GM10847 (cell line): ENCODE results near the gene TYROBP.

Source experiments
- POLR2A ChIP-seq: IDR thresholded peaks from 2 replicates; pipeline ENCODE4 v1.6.1; 2011; ENCODE audit not compliant: insufficient read length; ENCODE audit errors: extremely low read depth

The TYROBP gene

GRCh38 chr19:35870798-35871197 is 37.3 kb downstream of the TYROBP start:
- TF ChIP-seq POLR2A, result no peak

- TF ChIP-seq POLR2A, result no peak
These were observed 38.6 kb downstream of the TYROBP start for GRCh38 chr19:35869327-35870123.

- no peak for TF ChIP-seq POLR2A
These were observed 39.2 kb downstream of the TYROBP start for GRCh38 chr19:35868823-35869326.

GRCh38 chr19:35868172-35868822 is 39.8 kb downstream of the TYROBP start, which contains the start of gene APLP1:
APLP1 (plus strand) TSS chr19:35868574; CDS start chr19:35868637, 63 bp downstream.
- no peak for TF ChIP-seq POLR2A

- no peak for TF ChIP-seq POLR2A
These were observed 45.1 kb downstream of the TYROBP start for GRCh38 chr19:35863018-35863417.

- no peak for TF ChIP-seq POLR2A
These were observed 45.6 kb downstream of the TYROBP start for GRCh38 chr19:35862528-35862927.

- TF ChIP-seq POLR2A, result no peak
These were observed 46.4 kb downstream of the TYROBP start for GRCh38 chr19:35861640-35862160.

DNA sequence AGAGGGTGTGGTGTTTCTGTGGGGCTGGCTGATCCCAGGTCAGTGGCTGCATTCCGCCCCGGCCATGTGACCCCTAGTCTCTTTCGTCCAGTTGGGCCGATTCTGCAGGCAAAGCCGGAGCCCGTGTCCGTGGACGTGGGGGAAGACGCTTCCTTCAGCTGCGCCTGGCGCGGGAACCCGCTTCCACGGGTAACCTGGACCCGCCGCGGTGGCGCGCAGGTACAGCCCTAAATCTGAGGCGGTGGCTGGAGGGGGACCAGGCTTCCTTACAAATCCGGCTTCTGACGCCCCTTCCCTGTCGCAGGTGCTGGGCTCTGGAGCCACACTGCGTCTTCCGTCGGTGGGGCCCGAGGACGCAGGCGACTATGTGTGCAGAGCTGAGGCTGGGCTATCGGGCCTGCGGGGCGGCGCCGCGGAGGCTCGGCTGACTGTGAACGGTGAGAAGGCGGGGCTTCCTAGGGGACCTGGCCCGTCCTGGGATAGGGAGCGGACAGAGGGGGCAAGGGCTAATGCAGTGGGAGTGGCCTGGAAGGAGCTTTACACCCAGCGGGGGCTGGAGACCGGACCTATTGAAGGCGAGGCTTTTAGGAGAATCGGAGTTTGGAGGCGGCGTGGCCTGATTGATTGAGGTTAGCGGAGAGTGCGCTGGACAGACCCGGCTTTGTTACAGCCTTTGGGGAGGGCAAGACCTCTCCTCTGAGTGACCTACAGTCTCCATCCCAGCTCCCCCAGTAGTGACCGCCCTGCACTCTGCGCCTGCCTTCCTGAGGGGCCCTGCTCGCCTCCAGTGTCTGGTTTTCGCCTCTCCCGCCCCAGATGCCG is 47.1 kb downstream of the TYROBP start:
- TF ChIP-seq POLR2A, result no peak

DNA sequence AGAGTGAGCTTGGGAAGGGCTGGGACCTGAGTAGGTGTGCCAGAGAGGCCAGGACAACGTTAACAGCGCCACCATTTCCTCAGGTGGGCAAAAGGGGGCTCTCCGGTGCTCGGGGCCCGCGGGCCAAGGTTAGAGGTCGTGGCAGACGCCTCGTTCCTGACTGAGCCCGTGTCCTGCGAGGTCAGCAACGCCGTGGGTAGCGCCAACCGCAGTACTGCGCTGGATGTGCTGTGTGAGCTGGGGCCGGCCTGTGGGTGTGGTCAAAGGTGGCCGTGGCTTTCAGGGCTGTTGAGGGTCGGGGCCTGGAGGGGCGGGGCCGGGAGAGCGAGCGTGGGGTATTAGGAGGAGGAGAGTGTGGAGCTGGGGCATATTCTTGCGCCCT is 47.7 kb downstream of the TYROBP start:
- no peak for TF ChIP-seq POLR2A

DNA sequence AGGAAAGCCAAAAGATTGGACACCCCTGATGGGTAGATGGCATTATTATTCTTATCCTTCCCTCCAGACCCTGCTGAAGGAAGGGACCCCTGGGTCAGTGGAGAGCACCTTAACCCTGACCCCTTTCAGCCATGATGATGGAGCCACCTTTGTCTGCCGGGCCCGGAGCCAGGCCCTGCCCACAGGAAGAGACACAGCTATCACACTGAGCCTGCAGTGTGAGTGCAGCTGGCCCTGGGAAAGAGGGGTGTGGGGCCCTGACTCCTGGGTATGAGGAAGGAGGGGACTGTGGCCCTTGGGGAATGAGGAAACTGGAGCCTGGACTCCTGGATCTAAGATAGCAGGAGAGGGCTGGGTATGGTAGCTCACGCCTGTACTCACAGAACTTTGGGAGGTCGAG is 48.7 kb downstream of the TYROBP start:
- TF ChIP-seq POLR2A, result no peak

GRCh38 chr19:35858311-35858710 is 49.8 kb downstream of the TYROBP start:
- no peak for TF ChIP-seq POLR2A

- no peak for TF ChIP-seq POLR2A
These were observed 51.4 kb downstream of the TYROBP start, which contains the start of gene KIRREL2 for GRCh38 chr19:35856546-35857149. KIRREL2 (plus strand) TSS chr19:35856911; CDS start chr19:35857120, 209 bp downstream.
